ENCODE data around the gene SETD3.
A peak's percentile ranks its signal among the peaks of the same experiment; 100 is the strongest.

The SETD3 gene

DNA sequence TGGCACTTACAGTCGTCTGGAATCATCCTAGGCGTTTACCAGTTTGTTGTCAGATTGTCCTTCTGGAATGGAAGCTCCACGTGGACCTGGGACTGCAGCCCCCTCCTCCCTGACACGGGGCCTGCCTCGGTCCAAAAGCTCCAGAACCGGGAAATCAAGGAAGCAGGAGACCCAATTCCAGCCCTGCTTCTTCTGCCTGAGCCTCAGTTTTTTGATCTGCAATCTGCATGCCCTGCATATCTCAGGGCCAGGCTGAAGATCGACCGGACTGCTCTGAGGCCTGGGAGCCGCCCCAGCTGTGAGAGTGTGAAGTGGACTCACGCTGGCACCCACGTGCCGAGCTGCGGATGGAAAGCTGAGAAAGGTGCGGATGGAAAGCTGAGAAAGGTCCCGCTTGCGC, 98.6 kb downstream of the SETD3 start:
- no peak for DNase-seq
- Histone ChIP-seq H3K4me3 (ENCODE audit: low read depth, low read length) (no peak overlapping the region), H3K36me3 (no peaks in the 10 kb centered on the region), H3K27me3 (peaks cover 11% of the 10 kb centered on the region; the same call in 1 of the 2 replicates), H3K9me3 (no peaks in the 10 kb centered on the region), H3K4me1 (no peaks in the 10 kb centered on the region)
- TF ChIP-seq, protein P1, sequence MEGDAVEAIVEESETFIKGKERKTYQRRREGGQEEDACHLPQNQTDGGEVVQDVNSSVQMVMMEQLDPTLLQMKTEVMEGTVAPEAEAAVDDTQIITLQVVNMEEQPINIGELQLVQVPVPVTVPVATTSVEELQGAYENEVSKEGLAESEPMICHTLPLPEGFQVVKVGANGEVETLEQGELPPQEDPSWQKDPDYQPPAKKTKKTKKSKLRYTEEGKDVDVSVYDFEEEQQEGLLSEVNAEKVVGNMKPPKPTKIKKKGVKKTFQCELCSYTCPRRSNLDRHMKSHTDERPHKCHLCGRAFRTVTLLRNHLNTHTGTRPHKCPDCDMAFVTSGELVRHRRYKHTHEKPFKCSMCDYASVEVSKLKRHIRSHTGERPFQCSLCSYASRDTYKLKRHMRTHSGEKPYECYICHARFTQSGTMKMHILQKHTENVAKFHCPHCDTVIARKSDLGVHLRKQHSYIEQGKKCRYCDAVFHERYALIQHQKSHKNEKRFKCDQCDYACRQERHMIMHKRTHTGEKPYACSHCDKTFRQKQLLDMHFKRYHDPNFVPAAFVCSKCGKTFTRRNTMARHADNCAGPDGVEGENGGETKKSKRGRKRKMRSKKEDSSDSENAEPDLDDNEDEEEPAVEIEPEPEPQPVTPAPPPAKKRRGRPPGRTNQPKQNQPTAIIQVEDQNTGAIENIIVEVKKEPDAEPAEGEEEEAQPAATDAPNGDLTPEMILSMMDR (IDR thresholded peaks at IDR 0.05; ENCODE audit: low read depth, low read length) = no peak

DNA sequence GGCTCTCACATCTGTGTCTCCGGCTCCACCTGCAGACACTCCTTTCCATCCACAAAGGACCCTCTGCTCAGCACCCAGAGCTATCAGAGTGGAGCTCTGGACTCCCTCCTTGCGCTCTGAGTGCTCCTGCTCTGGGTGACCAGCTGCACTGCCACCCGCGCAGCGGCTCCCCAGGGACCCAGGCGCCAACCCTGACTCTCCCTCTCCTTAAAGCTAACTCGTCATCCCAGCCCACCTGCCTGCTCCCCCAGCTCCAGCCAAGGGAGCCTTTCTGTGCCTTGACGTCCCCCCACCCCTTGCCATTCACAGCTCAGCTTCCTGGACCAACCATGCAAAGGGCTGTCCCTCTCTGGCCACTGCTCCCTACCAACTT, 99.0 kb downstream of the SETD3 start:
- H3K4me3 ChIP-seq (ENCODE audit: low read depth, low read length) = no peak overlapping the region
- no peak for DNase-seq
- peaks cover 9% of the 10 kb centered on the region; the same call in 1 of the 2 replicates for H3K27me3 ChIP-seq
- H3K4me1 ChIP-seq = no peaks in the 10 kb centered on the region
- TF ChIP-seq, protein P1 (IDR thresholded peaks at IDR 0.05; ENCODE audit: low read depth, low read length) = no peak
- no peaks in the 10 kb centered on the region for H3K9me3 ChIP-seq
- H3K36me3 ChIP-seq = no peaks in the 10 kb centered on the region

DNA sequence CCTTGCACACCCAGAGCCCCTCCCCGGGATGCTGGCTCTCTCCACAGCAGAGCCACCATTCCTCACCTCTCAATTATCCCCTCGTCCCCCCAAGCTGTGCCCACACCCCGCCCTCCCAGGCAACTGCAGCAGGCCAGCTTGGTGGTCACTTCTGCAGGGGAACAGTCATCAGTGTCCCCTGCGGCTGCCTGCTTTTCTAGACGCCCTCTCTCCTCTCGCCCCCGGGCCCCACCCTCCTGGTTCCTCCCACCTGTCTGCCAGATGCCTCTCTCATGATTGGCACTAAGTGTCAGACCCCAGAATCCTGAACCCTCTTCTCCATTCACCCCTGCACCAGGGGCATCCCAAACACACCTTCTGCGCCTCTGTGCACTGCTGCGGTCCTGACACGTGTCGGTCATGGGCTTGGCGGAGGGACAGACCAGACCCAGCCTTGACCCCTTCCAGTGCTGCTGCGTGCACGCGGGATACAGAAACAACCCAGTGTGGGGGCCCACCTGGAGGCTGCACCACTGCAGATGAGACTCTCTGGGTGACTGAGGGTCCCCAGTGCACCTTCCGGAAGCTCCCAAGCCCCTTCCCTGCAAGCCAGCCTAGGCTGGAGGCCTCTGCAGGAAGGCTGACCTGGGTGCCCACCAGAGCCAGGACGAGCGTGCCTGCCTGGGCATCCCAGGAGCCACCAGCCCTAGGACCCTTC, 99.5 kb downstream of the SETD3 start:
- H3K4me3 ChIP-seq (ENCODE audit: low read depth, low read length) = no peak overlapping the region
- TF ChIP-seq, protein P1 (IDR thresholded peaks at IDR 0.05; ENCODE audit: low read depth, low read length) = no peak
- no peak for DNase-seq
- no peaks in the 10 kb centered on the region for H3K9me3 ChIP-seq
- H3K4me1 ChIP-seq = no peaks in the 10 kb centered on the region
- no peaks in the 10 kb centered on the region for H3K36me3 ChIP-seq
- H3K27me3 ChIP-seq = peaks cover 8% of the 10 kb centered on the region; the same call in 1 of the 2 replicates

DNA sequence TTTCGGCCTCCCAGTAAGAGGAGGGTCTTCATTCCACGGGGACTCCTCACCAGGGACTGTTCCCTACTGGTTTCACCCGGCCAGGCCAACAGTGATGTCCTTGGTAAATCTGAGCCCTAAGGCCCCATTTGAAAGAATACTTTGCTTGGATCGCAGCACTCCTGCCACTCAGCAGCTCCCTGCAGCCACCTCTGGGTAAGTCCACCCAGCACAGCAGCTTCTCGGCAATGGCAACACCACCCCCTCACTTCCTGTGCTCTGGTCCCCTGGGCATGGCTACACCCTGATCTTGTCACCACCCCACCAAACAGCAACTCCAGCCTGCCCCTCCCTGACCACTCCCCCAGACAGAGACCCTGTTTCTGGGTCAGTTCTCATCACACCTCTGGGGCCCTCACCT, 100.3 kb downstream of the SETD3 start:
- Histone ChIP-seq H3K4me1 (no peaks in the 10 kb centered on the region), H3K36me3 (no peaks in the 10 kb centered on the region), H3K4me3 (ENCODE audit: low read depth, low read length) (no peak overlapping the region), H3K27me3 (peaks cover 7% of the 10 kb centered on the region; the same call in 1 of the 2 replicates), H3K9me3 (no peaks in the 10 kb centered on the region)
- TF ChIP-seq, protein P1 (IDR thresholded peaks at IDR 0.05; ENCODE audit: low read depth, low read length) = no peak
- DNase-seq = no peak

DNA sequence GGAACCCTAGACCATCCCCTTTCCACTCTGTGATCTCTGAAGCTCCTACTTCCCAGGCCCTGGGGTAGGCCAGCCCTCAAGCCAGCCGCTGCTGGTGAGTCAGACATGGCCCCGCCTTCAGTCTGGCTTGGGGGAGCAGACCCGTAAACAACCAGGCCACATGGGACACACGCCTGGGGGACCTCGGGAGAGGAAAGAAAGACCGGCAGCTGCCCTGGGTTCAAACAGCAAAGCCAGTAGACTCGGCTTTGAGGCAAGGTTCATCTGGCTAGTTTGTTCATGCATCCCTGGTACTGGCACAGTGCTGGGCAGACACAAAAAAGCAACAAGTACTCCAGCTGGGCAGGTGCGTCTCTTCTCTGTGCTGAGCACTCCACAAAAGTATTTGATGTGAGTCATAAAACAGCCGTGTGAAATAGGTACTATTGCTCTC, 101.9 kb downstream of the SETD3 start:
- Histone ChIP-seq H3K4me1 (no peaks in the 10 kb centered on the region), H3K36me3 (no peaks in the 10 kb centered on the region), H3K27me3 (no peaks in the 10 kb centered on the region; the same call in 1 of the 2 replicates), H3K4me3 (ENCODE audit: low read depth, low read length) (no peak overlapping the region), H3K9me3 (no peaks in the 10 kb centered on the region)
- DNase-seq = peak; percentile 33
- TF ChIP-seq, protein P1 (IDR thresholded peaks at IDR 0.05; ENCODE audit: low read depth, low read length) = no peak

DNA sequence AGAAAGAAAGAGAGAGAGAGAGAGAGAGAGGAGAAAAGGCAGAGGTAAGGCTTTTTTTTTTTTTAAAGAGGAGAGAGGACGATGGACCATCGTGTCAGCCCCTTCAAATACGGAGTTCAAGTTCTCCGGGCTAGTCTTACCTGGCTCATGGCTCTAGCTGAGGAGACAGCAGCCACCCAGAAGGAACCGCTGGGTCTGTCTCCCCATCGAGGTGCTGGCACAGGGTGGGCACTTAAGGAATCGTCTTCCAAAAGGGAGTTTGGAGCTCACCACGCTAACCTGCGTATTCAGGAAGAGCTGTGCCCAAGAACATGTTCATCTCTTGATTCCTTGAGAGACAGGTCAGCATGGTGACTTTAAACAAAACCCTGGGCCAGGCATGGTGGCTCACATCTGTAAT, 102.7 kb downstream of the SETD3 start:
- no peak overlapping the region for H3K4me3 ChIP-seq (ENCODE audit: low read depth, low read length)
- H3K36me3 ChIP-seq = no peaks in the 10 kb centered on the region
- no peaks in the 10 kb centered on the region for H3K9me3 ChIP-seq
- DNase-seq = no peak
- TF ChIP-seq, protein P1 (IDR thresholded peaks at IDR 0.05; ENCODE audit: low read depth, low read length) = no peak
- H3K27me3 ChIP-seq = no peaks in the 10 kb centered on the region; the same call in 1 of the 2 replicates
- H3K4me1 ChIP-seq = no peaks in the 10 kb centered on the region
